ENCODE results near the gene CRNN.

Gene CRNN

DNA sequence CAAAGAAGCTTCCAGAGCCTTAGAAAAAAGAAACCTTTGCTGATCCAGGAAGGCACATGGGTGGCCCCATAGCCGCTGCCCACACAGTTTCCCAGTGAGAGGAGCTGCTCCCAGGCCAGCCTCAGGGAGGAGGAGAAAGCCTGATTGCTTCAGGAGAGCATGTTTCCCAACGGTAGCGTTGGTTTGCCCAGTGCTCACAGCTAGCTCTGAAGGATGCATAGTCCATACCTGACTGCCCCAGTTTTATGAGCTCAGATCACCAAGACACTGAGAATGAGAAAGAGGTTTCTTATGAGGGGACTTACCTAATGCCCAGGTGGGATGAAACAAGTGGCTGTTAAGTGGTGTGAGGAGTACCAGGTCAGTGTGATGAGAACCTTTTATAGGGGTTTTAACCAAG is at the start of gene CRNN:
TSS of gene CRNN (minus strand) at position 355 of the 400 bp plus-strand sequence. CDS start 2,030 bp downstream, outside the sequence.
- no peaks in the 10 kb centered on the region for H3K9me3 ChIP-seq (ENCODE audit: control insufficient read depth, insufficient read depth, low read length)
- H3K4me1 ChIP-seq (ENCODE audit: insufficient read depth, low read length): no peaks in the 10 kb centered on the region
- H3K36me3 ChIP-seq (ENCODE audit: insufficient read depth, low read length): no peaks in the 10 kb centered on the region
- no peak within 1 kb of the TSS for H3K9ac ChIP-seq (ENCODE audit: low read depth, low read length)

DNA sequence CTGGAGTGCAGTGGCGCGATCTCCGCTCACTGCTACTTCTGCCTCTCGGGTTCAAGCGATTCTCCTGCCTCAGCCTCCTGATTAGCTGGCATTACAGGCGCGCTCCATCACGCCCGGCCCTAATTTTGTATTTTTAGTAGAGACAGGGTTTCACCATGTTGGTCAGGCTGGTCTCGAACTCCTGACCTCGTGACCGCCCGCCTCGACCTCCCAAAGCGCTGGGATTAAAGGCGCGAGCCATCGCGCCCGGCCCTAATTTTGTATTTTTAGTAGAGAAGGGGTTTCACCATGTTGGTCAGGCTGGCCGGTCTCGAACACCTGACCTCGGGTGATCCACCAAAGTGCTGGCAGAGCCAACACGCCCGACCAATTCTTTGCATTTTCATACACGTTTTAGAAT is 48.6 kb upstream of the CRNN start:
- Histone ChIP-seq H3K9me3 (ENCODE audit: control insufficient read depth, insufficient read depth, low read length) (no peaks in the 10 kb centered on the region), H3K36me3 (ENCODE audit: insufficient read depth, low read length) (no peaks in the 10 kb centered on the region), H3K9ac (ENCODE audit: low read depth, low read length) (no peak overlapping the region), H3K4me1 (ENCODE audit: insufficient read depth, low read length) (no peaks in the 10 kb centered on the region)

GRCh38 chr1:152461544-152461943 is 47.5 kb upstream of the CRNN start:
- H3K9me3 ChIP-seq (ENCODE audit: control insufficient read depth, insufficient read depth, low read length): no peaks in the 10 kb centered on the region
- H3K4me1 ChIP-seq (ENCODE audit: insufficient read depth, low read length): no peaks in the 10 kb centered on the region
- no peaks in the 10 kb centered on the region for H3K36me3 ChIP-seq (ENCODE audit: insufficient read depth, low read length)
- no peak overlapping the region for H3K9ac ChIP-seq (ENCODE audit: low read depth, low read length)

GRCh38 chr1:152460529-152460899 is 46.5 kb upstream of the CRNN start:
- no peak overlapping the region for H3K9ac ChIP-seq (ENCODE audit: low read depth, low read length)
- no peaks in the 10 kb centered on the region for H3K36me3 ChIP-seq (ENCODE audit: insufficient read depth, low read length)
- H3K4me1 ChIP-seq (ENCODE audit: insufficient read depth, low read length): no peaks in the 10 kb centered on the region

GRCh38 chr1:152459596-152460528 is 45.8 kb upstream of the CRNN start:
- Histone ChIP-seq H3K4me1 (ENCODE audit: insufficient read depth, low read length) (no peaks in the 10 kb centered on the region), H3K9me3 (ENCODE audit: control insufficient read depth, insufficient read depth, low read length) (no peaks in the 10 kb centered on the region), H3K36me3 (ENCODE audit: insufficient read depth, low read length) (no peaks in the 10 kb centered on the region), H3K9ac (ENCODE audit: low read depth, low read length) (no peak overlapping the region)

More at GRCh38 chr1:152460529-152460899, 46.5 kb upstream of the CRNN start:
- no peaks in the 10 kb centered on the region for H3K9me3 ChIP-seq (ENCODE audit: control insufficient read depth, insufficient read depth, low read length)

DNA sequence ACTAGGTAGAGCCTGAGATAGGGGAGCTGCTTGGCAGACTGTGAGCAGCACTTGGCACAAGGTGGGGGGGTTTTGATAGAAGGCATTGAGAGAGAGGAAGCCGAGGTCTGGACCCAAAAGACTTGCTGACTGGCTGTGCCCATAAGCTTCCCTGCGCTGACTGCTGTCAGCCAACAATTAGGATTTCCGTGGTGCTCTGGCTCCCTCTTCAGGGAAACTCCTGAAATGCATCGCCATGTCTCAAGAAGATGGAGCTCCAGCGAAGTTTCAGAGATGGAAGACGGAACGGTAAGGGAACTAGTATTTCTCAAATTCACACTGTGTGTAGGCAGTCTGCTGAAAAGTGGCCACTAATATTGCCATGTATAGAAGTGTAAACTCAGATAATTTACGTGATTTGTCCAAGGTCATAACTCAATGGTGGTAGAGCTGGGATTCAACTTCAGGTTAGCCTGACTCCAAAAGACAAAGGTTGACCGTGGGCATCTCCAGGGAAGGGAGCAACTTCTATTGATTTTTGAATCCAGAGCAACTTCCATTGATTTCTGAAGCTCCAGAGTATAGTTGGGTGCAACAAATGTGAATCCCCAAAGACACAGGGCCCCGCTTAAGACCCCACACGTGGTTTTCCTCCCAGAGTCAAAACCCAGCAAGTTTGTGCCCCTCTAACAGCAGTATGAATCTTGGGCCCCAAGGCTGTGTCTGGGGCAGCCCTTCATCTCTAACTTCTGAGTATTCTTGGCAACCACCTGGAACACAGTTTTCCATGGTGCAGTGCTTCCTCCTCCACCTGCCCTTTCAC is 44.5 kb upstream of the CRNN start:
- H3K4me1 ChIP-seq (ENCODE audit: insufficient read depth, low read length): no peaks in the 10 kb centered on the region
- no peaks in the 10 kb centered on the region for H3K9me3 ChIP-seq (ENCODE audit: control insufficient read depth, insufficient read depth, low read length)
- H3K36me3 ChIP-seq (ENCODE audit: insufficient read depth, low read length): no peaks in the 10 kb centered on the region
- no peak overlapping the region for H3K9ac ChIP-seq (ENCODE audit: low read depth, low read length)

- Histone ChIP-seq H3K9ac (ENCODE audit: low read depth, low read length) (no peak overlapping the region), H3K36me3 (ENCODE audit: insufficient read depth, low read length) (no peaks in the 10 kb centered on the region), H3K4me1 (ENCODE audit: insufficient read depth, low read length) (no peaks in the 10 kb centered on the region), H3K9me3 (ENCODE audit: control insufficient read depth, insufficient read depth, low read length) (no peaks in the 10 kb centered on the region)
These were observed 43.5 kb upstream of the CRNN start for GRCh38 chr1:152457561-152457960.

GRCh38 chr1:152457071-152457470 is 43.0 kb upstream of the CRNN start:
- no peaks in the 10 kb centered on the region for H3K4me1 ChIP-seq (ENCODE audit: insufficient read depth, low read length)
- no peaks in the 10 kb centered on the region for H3K9me3 ChIP-seq (ENCODE audit: control insufficient read depth, insufficient read depth, low read length)
- no peak overlapping the region for H3K9ac ChIP-seq (ENCODE audit: low read depth, low read length)
- no peaks in the 10 kb centered on the region for H3K36me3 ChIP-seq (ENCODE audit: insufficient read depth, low read length)

- no peaks in the 10 kb centered on the region for H3K4me1 ChIP-seq (ENCODE audit: insufficient read depth, low read length)
- no peaks in the 10 kb centered on the region for H3K36me3 ChIP-seq (ENCODE audit: insufficient read depth, low read length)
- H3K9me3 ChIP-seq (ENCODE audit: control insufficient read depth, insufficient read depth, low read length): no peaks in the 10 kb centered on the region
- H3K9ac ChIP-seq (ENCODE audit: low read depth, low read length): no peak overlapping the region
These were observed 37.2 kb upstream of the CRNN start for GRCh38 chr1:152451254-152451653.

- Histone ChIP-seq H3K36me3 (ENCODE audit: insufficient read depth, low read length) (no peaks in the 10 kb centered on the region), H3K9me3 (ENCODE audit: control insufficient read depth, insufficient read depth, low read length) (no peaks in the 10 kb centered on the region), H3K4me1 (ENCODE audit: insufficient read depth, low read length) (no peaks in the 10 kb centered on the region), H3K9ac (ENCODE audit: low read depth, low read length) (no peak overlapping the region)
These were observed 35.6 kb upstream of the CRNN start for GRCh38 chr1:152449661-152450060.

- Histone ChIP-seq H3K9ac (ENCODE audit: low read depth, low read length) (no peak overlapping the region), H3K4me1 (ENCODE audit: insufficient read depth, low read length) (no peaks in the 10 kb centered on the region), H3K36me3 (ENCODE audit: insufficient read depth, low read length) (no peaks in the 10 kb centered on the region), H3K9me3 (ENCODE audit: control insufficient read depth, insufficient read depth, low read length) (no peaks in the 10 kb centered on the region)
These were observed 34.4 kb upstream of the CRNN start for GRCh38 chr1:152448496-152448895.

- no peak overlapping the region for H3K9ac ChIP-seq (ENCODE audit: low read depth, low read length)
- H3K36me3 ChIP-seq (ENCODE audit: insufficient read depth, low read length): no peaks in the 10 kb centered on the region
- H3K4me1 ChIP-seq (ENCODE audit: insufficient read depth, low read length): no peaks in the 10 kb centered on the region
- H3K9me3 ChIP-seq (ENCODE audit: control insufficient read depth, insufficient read depth, low read length): no peaks in the 10 kb centered on the region
These were observed 34.0 kb upstream of the CRNN start for GRCh38 chr1:152448095-152448494.

GRCh38 chr1:152447484-152447883 is 33.4 kb upstream of the CRNN start:
- Histone ChIP-seq H3K36me3 (ENCODE audit: insufficient read depth, low read length) (no peaks in the 10 kb centered on the region), H3K9me3 (ENCODE audit: control insufficient read depth, insufficient read depth, low read length) (no peaks in the 10 kb centered on the region), H3K9ac (ENCODE audit: low read depth, low read length) (no peak overlapping the region), H3K4me1 (ENCODE audit: insufficient read depth, low read length) (no peaks in the 10 kb centered on the region)

DNA sequence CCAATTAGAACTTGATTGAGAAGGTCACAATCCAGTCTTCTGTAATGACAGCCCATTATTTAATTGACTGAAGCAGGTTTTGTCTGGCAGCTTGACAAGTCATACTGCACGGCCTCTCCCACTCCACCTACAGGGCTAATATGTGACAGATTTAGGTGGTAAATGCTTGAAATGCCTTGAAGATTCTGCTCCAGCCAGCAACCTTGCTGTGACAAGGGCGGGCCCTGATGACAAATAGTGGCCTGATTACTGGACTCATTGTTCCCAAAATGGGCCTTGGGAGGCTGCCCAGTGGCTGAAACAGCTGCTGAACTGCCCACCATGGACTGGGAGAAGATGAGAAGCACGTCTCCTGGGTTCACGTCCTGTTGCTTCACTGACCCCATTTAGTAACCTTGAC is 30.0 kb upstream of the CRNN start:
- no peaks in the 10 kb centered on the region for H3K4me1 ChIP-seq (ENCODE audit: insufficient read depth, low read length)
- no peaks in the 10 kb centered on the region for H3K36me3 ChIP-seq (ENCODE audit: insufficient read depth, low read length)
- H3K9me3 ChIP-seq (ENCODE audit: control insufficient read depth, insufficient read depth, low read length): no peaks in the 10 kb centered on the region
- no peak overlapping the region for H3K9ac ChIP-seq (ENCODE audit: low read depth, low read length)

DNA sequence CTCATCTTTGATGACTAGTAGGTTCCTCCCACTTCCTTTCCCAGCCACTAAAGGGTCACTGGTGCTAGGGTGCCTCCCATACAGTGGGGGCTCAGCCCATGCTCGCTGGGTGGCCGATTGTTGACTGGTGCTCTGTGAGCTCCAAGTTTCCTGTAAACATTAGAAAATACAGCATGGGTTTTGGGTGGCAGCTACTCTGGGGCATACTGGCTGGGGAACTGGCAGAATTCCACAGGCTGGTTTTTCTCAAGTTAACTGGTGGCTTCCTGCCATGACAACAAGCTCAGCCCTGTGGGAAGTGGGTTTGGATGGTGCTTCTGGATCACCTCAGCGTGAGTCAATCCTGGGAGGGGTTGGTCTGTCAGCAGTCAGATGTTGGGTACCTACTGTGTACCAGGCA is 28.7 kb upstream of the CRNN start:
- Histone ChIP-seq H3K9ac (ENCODE audit: low read depth, low read length) (no peak overlapping the region), H3K4me1 (ENCODE audit: insufficient read depth, low read length) (no peaks in the 10 kb centered on the region), H3K9me3 (ENCODE audit: control insufficient read depth, insufficient read depth, low read length) (no peaks in the 10 kb centered on the region), H3K36me3 (ENCODE audit: insufficient read depth, low read length) (no peaks in the 10 kb centered on the region)
